HG02981 (cell line): Measurements from ENCODE around the gene KCTD10.
"Not testable (repeated sequence)": the region's sequence is repeated elsewhere in the genome, so short reads cannot be mapped to it uniquely, and the experiment has no call there.

Source experiments
- ATAC-seq: cut with Tn5 transposase; IDR thresholded peaks from one replicate; pipeline ENCODE4 v1.9.1; 2021; ENCODE audit warnings: mild to moderate bottlenecking, moderate library complexity; ENCODE audit not compliant: unreplicated experiment

KCTD10 gene

GRCh38 chr12:109423392-109423791, 53.7 kb downstream of the KCTD10 start:
- ATAC-seq, result no peak

GRCh38 chr12:109422251-109422650, 54.8 kb downstream of the KCTD10 start:
- ATAC-seq, result no peak

GRCh38 chr12:109421355-109422087, 55.6 kb downstream of the KCTD10 start:
- no peak for ATAC-seq

GRCh38 chr12:109418848-109419480, 58.1 kb downstream of the KCTD10 start:
- ATAC-seq, result no peak

- not testable (repeated sequence) for ATAC-seq
These were observed 71.0 kb downstream of the KCTD10 start for GRCh38 chr12:109406147-109406546.

GRCh38 chr12:109404841-109405240, 72.3 kb downstream of the KCTD10 start:
- not testable (repeated sequence) for ATAC-seq
